ENCODE results near the gene ZNF608.

DNA sequence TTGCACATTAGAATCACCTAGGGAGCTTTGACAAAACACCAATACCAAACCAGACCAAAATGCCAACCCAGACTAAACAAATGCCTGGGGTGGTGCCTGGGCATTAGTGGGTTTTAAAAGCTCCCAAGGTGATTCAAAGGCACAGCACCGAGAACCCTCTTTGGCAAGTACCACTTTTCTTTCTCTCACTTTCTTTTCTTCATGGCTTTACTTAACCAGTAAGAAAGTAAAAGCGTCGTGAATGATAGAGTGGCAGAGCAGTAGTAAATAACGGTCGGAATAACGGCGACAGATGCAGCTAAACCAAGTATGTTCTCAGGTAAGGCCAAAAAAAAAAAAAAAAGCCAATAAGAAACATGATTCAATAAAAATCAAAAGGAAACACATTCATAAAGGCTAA, 49.5 kb downstream of the ZNF608 start:
- TF ChIP-seq, protein P1, sequence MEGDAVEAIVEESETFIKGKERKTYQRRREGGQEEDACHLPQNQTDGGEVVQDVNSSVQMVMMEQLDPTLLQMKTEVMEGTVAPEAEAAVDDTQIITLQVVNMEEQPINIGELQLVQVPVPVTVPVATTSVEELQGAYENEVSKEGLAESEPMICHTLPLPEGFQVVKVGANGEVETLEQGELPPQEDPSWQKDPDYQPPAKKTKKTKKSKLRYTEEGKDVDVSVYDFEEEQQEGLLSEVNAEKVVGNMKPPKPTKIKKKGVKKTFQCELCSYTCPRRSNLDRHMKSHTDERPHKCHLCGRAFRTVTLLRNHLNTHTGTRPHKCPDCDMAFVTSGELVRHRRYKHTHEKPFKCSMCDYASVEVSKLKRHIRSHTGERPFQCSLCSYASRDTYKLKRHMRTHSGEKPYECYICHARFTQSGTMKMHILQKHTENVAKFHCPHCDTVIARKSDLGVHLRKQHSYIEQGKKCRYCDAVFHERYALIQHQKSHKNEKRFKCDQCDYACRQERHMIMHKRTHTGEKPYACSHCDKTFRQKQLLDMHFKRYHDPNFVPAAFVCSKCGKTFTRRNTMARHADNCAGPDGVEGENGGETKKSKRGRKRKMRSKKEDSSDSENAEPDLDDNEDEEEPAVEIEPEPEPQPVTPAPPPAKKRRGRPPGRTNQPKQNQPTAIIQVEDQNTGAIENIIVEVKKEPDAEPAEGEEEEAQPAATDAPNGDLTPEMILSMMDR (IDR thresholded peaks at IDR 0.05 in 8 of 11, conservative IDR thresholded peaks at IDR 0.05 in 3 of 11), result no peak
- TF ChIP-seq POLR2AphosphoS5 (IDR thresholded peaks at IDR 0.05) (no peak), POLR2A (IDR thresholded peaks at IDR 0.05) (no peak)
